T-helper 1 cell treated with Interleukin-12 subunit alpha and Interleukin-12 subunit beta and Interleukin-4 antibody, amounts not matched to agents 30 μg/mL and 1 μg/mL, for 36 hours (primary cell): ENCODE results near the gene PHTF2.
A peak's percentile ranks its signal among the peaks of the same experiment; 100 is the strongest.

Experiments used
- H3K27ac Mint-ChIP-seq: one replicate; pipeline ENCODE4 v1.8.0; 2021; ENCODE audit warnings: mild to moderate bottlenecking, mixed read lengths
- H3K27me3 Mint-ChIP-seq: one replicate; pipeline ENCODE4 v1.8.0; 2021; ENCODE audit warnings: low read depth, mixed read lengths
- H3K36me3 Mint-ChIP-seq: one replicate; pipeline ENCODE4 v1.8.0; 2021; ENCODE audit warnings: low read depth, mixed read lengths
- H3K4me1 Mint-ChIP-seq: one replicate; pipeline ENCODE4 v1.8.0; 2021; ENCODE audit warnings: low read depth, mixed read lengths
- H3K4me3 Mint-ChIP-seq: one replicate; pipeline ENCODE4 v1.8.0; 2021; ENCODE audit warnings: mild to moderate bottlenecking, moderate library complexity, mixed read lengths
- H3K9me3 Mint-ChIP-seq: one replicate; pipeline ENCODE4 v1.8.0; 2021; ENCODE audit warnings: mixed read lengths

The PHTF2 gene

DNA sequence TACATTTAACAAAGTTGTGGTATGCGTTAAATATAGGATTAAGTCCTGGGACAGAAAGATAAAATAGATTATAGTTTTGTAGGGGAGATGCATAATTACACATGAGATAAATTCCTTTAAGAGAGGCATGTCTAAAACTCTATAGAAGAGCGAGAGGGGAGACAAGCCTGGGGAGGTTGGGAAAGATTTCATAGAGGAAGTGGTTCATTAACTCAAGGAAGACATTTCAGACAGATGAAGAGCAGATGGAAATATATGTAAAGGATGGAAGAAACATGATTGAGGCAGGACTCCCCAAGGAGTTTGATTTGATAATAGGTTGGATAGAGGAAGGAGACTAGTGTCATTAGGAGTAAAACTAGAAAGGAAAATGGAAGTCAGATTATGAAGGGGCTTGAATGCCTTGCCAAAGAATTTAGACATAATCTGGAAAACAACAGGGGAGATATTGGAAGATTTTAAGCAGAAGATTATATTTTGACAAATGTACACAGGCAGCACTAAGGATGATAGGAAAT, 96.1 kb downstream of the PHTF2 start:
- Mint-ChIP-seq H3K27me3 (no peaks in the 10 kb centered on the region), H3K4me1 (no peaks in the 10 kb centered on the region), H3K36me3 (peaks cover 3% of the 10 kb centered on the region), H3K4me3 (no peak overlapping the region), H3K27ac (no peak overlapping the region), H3K9me3 (no peaks in the 10 kb centered on the region)

DNA sequence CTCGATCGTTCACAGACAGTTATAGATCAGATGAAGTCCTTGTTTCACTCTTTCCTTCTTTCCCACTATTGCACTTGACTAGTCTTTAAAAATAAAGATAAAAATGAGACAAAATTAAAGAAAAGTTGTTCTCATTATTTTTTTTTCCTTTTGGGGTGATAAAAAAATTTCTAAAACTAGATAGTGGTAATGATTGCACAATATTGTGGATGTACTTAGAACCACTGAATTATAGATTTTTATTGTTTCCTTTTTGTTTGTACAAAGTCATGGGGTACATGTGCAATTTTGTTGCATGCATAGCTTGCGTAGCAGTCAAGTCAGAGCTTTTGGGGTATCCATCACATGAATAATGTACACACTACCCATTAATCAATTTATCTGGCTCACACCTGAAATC, 97.3 kb downstream of the PHTF2 start:
- Mint-ChIP-seq H3K27ac (no peak overlapping the region), H3K4me1 (peaks cover 5% of the 10 kb centered on the region), H3K36me3 (no peaks in the 10 kb centered on the region), H3K9me3 (no peaks in the 10 kb centered on the region), H3K4me3 (no peak overlapping the region), H3K27me3 (no peaks in the 10 kb centered on the region)

DNA sequence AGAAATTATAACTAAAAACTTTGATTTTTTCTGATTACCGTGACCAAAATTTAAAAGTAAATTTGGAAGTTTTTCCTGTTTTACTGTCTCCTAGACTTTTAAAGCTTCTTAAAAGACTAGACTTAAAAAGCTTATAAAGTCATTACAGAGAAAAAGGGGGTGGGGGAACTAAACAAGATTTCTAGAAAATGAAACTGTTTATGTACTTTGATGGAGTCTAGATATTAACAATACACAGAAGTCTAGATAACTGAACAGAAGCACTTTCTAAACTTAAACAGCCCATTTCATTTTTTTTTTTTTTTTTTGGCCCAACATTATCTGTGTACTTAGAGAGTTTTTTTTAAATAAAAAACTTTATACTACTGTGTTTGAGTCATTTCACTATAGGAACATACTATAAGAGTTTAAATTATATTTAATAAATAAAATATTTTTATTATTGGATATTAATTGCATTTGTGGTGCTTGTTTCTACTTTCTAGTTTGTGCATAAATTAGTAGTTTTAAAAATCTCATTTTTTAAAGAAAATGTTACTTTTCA, 98.5 kb downstream of the PHTF2 start:
- no peak overlapping the region for H3K4me3 Mint-ChIP-seq
- no peaks in the 10 kb centered on the region for H3K36me3 Mint-ChIP-seq
- H3K4me1 Mint-ChIP-seq = peaks cover 5% of the 10 kb centered on the region
- H3K9me3 Mint-ChIP-seq = no peaks in the 10 kb centered on the region
- H3K27ac Mint-ChIP-seq = no peak overlapping the region
- H3K27me3 Mint-ChIP-seq = no peaks in the 10 kb centered on the region

DNA sequence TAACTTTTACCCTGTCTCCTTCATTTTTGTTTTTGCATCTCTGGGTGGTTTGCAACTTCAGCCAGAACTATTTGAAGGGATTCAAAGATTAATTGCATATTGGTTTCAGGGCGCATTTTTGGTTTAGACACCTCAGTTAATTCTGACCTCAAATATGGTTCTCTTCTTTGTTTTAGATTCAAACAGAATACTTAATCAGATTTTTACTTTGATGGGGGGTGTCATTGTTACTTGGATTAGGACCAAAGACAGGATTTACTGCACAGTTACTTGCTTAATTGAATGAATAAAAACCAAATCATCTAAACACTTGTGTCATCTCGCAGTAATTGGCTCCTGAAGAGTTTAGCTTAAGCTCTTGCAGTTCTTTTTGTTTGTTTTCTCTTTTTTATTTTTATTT, 100.9 kb downstream of the PHTF2 start:
- no peaks in the 10 kb centered on the region for H3K27me3 Mint-ChIP-seq
- no peak overlapping the region for H3K27ac Mint-ChIP-seq
- H3K4me1 Mint-ChIP-seq = peaks cover 5% of the 10 kb centered on the region
- no peaks in the 10 kb centered on the region for H3K9me3 Mint-ChIP-seq
- no peaks in the 10 kb centered on the region for H3K36me3 Mint-ChIP-seq
- no peak overlapping the region for H3K4me3 Mint-ChIP-seq

DNA sequence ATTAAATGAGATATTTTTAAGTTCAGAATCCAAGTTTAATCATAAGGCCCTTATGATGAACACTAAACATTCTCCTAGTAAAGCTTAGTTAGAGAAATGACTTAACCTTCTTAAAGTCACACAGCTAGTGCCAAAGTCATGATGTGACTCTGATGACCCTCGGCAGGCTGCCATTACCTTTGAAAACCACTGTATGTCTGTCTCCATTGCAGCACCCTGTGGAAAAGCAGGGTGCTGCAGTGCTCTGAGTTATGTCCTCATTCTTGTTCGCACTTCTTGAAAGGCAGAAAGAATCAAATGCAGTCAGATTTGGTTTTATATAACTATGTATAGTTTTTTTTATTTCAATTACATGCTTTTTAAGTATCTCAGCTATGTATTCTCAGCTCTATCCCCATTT, 105.0 kb downstream of the PHTF2 start:
- Mint-ChIP-seq H3K4me3 (no peak overlapping the region), H3K27me3 (no peaks in the 10 kb centered on the region), H3K27ac (no peak overlapping the region), H3K9me3 (no peaks in the 10 kb centered on the region), H3K4me1 (peaks cover 5% of the 10 kb centered on the region), H3K36me3 (no peaks in the 10 kb centered on the region)

DNA sequence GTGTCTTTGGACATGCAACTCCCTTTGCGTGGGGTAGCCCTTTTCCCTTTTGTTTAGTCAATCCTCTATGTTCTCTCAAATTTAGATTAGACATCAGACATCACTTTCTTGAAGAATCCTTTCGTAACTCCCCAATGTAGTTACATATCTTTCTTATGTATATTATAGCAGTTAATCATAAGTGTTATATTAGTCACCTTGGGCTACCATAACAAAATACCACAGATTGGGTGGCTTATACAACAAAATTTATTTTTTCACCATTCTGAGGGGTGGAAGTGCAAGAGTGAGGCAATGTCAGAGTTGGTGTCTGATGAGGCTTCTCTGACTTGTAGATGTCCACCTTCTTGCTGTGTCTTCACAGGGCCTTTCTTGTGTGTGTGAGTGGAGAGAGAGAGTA, 105.7 kb downstream of the PHTF2 start:
- Mint-ChIP-seq H3K27ac (no peak overlapping the region), H3K36me3 (no peaks in the 10 kb centered on the region)

DNA sequence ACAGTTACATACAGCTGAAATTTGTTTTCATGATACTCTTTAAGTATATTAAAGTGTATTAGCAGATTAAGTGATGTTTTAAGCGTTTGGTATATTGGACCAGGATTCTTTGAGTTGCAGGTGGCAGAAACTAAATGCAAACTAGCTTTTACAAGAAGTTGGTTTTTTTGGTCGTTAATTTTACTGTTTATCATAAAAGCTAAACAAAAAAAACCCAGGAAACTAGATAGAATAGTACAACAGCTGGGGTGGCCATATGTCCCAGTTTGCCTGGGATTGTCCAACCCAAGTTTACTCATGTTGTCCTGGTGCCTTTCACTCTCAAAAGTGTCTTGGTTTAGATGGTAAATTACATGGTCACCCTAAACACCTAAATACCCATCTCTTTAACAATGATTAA, 108.7 kb downstream of the PHTF2 start:
- Mint-ChIP-seq H3K36me3 (peaks cover 5% of the 10 kb centered on the region), H3K4me1 (peaks cover 6% of the 10 kb centered on the region), H3K4me3 (no peak overlapping the region), H3K27me3 (no peaks in the 10 kb centered on the region), H3K27ac (no peak overlapping the region), H3K9me3 (no peaks in the 10 kb centered on the region)

More for the DNA sequence above, 105.7 kb downstream of the PHTF2 start:
- Mint-ChIP-seq H3K27me3 (no peaks in the 10 kb centered on the region), H3K9me3 (no peaks in the 10 kb centered on the region), H3K4me3 (no peak overlapping the region), H3K4me1 (peaks cover 5% of the 10 kb centered on the region)

DNA sequence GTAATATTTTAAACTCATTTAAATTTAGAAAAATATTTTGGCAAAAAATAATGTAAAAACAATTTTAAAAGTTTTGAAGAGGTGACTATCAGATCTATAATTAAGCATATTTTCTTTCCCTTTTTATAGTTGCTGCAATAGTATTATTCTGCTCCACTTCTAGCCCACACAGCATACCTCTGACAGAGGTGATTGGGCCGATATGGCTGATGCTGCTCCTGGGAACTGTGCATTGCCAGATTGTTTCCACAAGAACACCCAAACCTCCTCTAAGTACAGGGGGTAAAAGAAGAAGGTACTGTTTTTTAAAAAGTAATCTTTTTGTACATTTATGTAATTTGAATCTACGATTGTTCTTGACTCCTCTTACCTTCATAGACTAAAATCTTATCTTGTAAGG, 110.1 kb downstream of the PHTF2 start:
- Mint-ChIP-seq H3K4me1 (peaks cover 6% of the 10 kb centered on the region), H3K27ac (no peak overlapping the region), H3K9me3 (no peaks in the 10 kb centered on the region), H3K27me3 (no peaks in the 10 kb centered on the region), H3K4me3 (no peak overlapping the region), H3K36me3 (peaks cover 5% of the 10 kb centered on the region)

DNA sequence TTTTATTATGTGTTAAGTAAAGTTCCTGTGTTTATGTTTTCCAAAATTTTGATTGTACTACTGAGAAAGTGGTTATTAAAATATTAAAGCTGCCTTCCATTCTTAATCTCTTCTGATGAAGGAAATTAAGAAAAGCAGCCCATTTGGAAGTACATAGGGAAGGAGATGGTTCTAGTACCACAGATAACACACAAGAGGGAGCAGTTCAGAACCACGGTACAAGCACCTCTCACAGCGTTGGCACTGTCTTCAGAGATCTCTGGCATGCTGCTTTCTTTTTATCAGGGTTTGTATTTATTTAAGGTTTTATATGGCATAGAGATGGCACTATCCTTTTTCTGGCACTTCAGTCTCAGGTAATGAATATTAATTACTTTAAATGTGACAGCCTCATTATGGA, 111.6 kb downstream of the PHTF2 start:
- Mint-ChIP-seq H3K4me3 (no peak overlapping the region), H3K4me1 (peaks cover 11% of the 10 kb centered on the region)

DNA sequence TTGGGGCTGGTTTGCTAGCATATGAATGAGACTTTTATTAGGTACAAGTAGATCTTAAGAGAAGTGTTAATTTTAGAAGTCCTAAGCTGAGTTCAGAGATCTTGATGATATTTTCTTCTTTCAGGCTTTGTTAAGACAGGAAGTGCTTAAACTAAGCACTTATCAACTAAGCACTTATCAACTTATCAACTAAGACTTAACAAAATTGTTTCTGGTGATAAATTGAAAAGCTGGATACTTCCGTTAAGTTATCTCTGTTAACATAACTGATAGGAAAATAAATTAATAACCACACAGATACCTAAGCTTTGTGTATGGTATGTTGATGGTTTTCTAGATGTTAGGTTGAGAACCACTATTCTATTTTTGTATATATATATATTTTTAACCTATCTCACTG, 113.7 kb downstream of the PHTF2 start:
- no peak overlapping the region for H3K27ac Mint-ChIP-seq
- H3K4me1 Mint-ChIP-seq = peaks cover 11% of the 10 kb centered on the region
- no peaks in the 10 kb centered on the region for H3K27me3 Mint-ChIP-seq
- H3K9me3 Mint-ChIP-seq = no peaks in the 10 kb centered on the region
- H3K4me3 Mint-ChIP-seq = no peak overlapping the region
- H3K36me3 Mint-ChIP-seq = peaks cover 7% of the 10 kb centered on the region

More for the DNA sequence above, 111.6 kb downstream of the PHTF2 start:
- H3K36me3 Mint-ChIP-seq = peaks cover 7% of the 10 kb centered on the region
- H3K9me3 Mint-ChIP-seq = no peaks in the 10 kb centered on the region
- no peaks in the 10 kb centered on the region for H3K27me3 Mint-ChIP-seq
- no peak overlapping the region for H3K27ac Mint-ChIP-seq

DNA sequence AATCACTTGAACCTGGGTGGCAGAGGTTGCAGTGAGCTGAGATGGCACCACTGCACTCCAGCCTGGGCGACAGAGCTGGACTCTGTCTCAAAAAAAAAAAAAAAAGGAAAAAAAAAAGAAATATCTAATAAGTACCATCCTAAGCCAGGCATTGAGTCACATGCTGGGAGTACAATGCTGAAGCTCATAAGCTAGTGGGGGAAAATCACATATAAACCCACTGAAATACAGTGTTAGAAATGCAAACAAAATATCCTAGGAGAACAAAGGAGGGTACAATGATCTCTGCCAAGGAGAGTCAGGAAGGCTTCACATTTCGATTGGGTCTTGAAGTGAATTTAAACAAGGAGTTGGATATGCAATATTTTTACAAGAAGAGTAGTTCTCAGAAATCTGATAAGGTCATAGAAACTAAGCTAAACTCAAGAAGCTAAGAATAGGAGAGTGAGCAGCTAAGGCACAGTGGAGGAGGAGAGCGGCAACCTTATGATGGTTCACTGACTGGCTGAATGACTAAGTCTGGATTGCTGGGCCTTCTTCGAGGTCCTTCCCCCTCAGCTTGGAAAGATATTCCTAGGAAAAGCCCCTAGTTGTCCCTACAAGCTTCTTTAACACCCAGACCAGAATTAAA, 115.5 kb downstream of the PHTF2 start:
- Mint-ChIP-seq H3K4me3 (peak overlapping the region; percentile 2), H3K9me3 (no peaks in the 10 kb centered on the region), H3K36me3 (peaks cover 11% of the 10 kb centered on the region), H3K4me1 (peaks cover 11% of the 10 kb centered on the region), H3K27me3 (no peaks in the 10 kb centered on the region), H3K27ac (no peak overlapping the region)

DNA sequence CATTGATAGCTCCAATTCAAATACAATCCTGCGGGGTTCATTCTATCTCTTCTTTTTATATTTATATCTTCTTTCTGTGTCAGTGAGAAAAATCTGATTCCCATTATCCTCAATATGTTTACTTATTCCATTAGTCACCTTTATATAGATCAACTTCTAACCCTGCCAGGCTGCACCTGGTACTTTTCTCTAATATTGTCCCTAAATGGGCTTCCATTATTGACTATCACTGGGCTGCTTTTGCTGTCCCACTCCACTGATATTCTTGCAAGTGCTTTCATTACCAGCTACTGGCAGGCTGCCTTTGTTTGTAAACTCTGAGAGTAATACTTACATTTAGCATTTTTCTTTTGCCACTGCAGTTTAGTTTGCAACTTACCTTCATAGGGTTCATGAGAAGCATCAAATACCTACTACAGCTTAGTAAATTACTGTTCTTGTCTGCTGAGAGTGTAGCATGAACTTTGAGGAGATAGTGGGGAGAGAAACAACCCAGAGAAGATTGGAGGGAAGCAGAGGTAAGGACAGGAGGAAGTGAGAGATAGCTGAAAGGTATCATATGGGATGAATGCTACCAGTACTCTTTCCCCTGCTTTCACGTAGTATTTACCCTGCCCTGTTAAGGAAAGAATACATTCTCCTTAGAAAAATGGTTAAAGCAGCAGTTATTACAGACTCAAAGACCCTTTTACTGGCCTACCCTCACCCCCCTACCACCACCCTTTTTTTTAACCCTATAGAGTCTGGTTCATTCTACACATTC, 119.1 kb downstream of the PHTF2 start:
- Mint-ChIP-seq H3K4me1 (peaks cover 5% of the 10 kb centered on the region), H3K27me3 (no peaks in the 10 kb centered on the region), H3K9me3 (no peaks in the 10 kb centered on the region), H3K36me3 (peaks cover 8% of the 10 kb centered on the region), H3K27ac (no peak overlapping the region), H3K4me3 (no peak overlapping the region)

DNA sequence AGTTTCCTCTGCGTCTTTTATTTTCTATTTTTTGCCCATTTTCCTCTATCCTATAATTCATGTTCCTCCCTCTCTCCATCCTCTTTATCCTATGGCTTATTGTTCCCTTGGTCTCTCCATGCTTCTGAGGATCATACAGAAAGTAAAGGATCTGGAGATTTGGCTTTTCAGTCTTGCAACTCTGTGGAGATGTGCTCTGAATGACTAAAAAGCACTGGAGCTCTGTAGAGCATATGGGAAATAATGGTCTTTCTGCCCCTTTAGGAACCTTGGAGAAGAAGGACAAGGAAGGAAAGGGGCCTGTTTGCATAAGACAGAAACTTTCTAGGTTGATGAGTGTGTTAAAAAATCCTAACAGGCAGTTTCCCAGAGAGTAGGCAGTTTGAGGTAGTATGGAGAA, 120.1 kb downstream of the PHTF2 start:
- no peak overlapping the region for H3K4me3 Mint-ChIP-seq
- H3K27ac Mint-ChIP-seq = no peak overlapping the region
- peaks cover 10% of the 10 kb centered on the region for H3K4me1 Mint-ChIP-seq
- peaks cover 12% of the 10 kb centered on the region for H3K36me3 Mint-ChIP-seq
- no peaks in the 10 kb centered on the region for H3K27me3 Mint-ChIP-seq
- no peaks in the 10 kb centered on the region for H3K9me3 Mint-ChIP-seq

DNA sequence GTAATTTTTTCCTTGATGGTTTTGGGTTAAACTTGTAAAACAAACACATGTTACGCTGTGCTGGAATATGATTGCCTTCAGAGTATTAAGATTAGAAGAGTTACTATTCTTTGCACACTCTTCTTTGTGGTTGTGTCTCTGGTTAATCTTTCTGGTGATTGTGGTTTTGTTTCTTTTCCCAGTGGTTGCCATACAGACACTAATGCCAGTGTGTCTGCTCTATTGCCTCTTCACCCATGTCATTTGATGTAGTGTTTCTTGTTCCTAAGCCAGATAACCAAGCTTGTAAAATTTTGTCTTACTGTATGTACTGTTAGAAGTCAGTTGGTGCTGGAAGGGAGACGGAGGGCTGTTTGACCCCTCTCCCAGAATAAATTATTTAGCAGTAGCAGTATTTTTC, 124.8 kb downstream of the PHTF2 start:
- Mint-ChIP-seq H3K4me1 (peaks cover 5% of the 10 kb centered on the region), H3K36me3 (peaks cover 12% of the 10 kb centered on the region), H3K9me3 (no peaks in the 10 kb centered on the region), H3K27ac (no peak overlapping the region), H3K27me3 (no peaks in the 10 kb centered on the region), H3K4me3 (no peak overlapping the region)

DNA sequence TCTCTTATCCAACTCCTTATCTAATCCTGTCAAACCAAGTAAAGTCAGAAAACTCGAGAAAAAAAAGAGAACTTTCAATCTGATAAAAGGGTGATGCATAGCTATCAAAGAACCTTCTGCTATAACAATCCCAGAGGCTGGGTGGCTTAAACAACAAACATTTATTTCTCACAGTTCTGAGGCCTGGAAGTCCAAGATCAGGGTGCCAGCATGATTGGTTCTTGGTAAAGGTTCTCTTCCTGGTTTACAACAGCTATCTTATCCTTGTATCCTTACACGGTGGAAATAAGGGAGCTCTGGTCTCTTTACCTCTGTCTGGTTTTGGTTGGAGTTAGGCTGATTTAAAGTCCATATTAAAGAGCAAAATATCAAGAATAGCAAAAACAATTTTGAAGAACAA, 131.9 kb downstream of the PHTF2 start:
- Mint-ChIP-seq H3K27ac (no peak overlapping the region), H3K4me3 (no peak overlapping the region), H3K36me3 (peaks cover 9% of the 10 kb centered on the region), H3K27me3 (no peaks in the 10 kb centered on the region), H3K4me1 (peaks cover 5% of the 10 kb centered on the region), H3K9me3 (no peaks in the 10 kb centered on the region)
